Heart right ventricle (tissue), 16 donors: ENCODE data around the gene COL26A1. TPM values are rescaled to one million over a fixed set of nuclear protein-coding genes. Genes with fewer than 3 reads are reported as not detected.
"Not testable (repeated sequence)": the region's sequence is repeated elsewhere in the genome, so short reads cannot be mapped to it uniquely, and the experiment has no call there.

Experiments
- ATAC-seq, 8 donors: fragments of 200-7000 bp; cut with Tn5 transposase; one replicate each; pipeline ENCODE4 v1.9.1; 2020; ENCODE audit warnings: mild to moderate bottlenecking in 8 of 8, moderate library complexity in 8 of 8, moderate number of reproducible peaks in 1 of 8
- DNase-seq, 2 donors: peaks; one replicate each; pipeline ENCODE4 v3.0.0-alpha.2; 2020
- H3K27ac ChIP-seq, 10 donors: fragments of 200-600 bp; sonication (generic) in 2 of 10; one replicate each; pipeline versions ENCODE4 v1.5.0 to v1.8.0; 2020 to 2022; ENCODE audit warnings: mild to moderate bottlenecking in 3 of 10
- H3K27me3 ChIP-seq, 7 donors: fragments of 200-600 bp; one replicate each; pipeline ENCODE4 v1.8.0; 2021 to 2022; ENCODE audit warnings: mild to moderate bottlenecking in 2 of 7
- H3K36me3 ChIP-seq, 9 donors: fragments of 200-600 bp; sonication (generic) in 1 of 9; one replicate each; pipeline versions ENCODE4 v1.5.0 to v1.8.0; 2020 to 2022; ENCODE audit warnings: mild to moderate bottlenecking in 2 of 9
- H3K4me1 ChIP-seq, 9 donors: fragments of 200-600 bp; sonication (generic) in 1 of 9; one replicate each; pipeline versions ENCODE4 v1.5.0 to v1.8.0; 2020 to 2022; ENCODE audit warnings: mild to moderate bottlenecking in 4 of 9
- H3K4me3 ChIP-seq, 10 donors: fragments of 200-600 bp; sonication (generic) in 2 of 10; one replicate each; pipeline versions ENCODE4 v1.5.0 to v1.8.0; 2020 to 2022; ENCODE audit warnings: mild to moderate bottlenecking in 7 of 10, moderate library complexity in 2 of 10
- H3K9me3 ChIP-seq, 11 donors: fragments of 200-600 bp in 10 of 11; sonication (generic) in 2 of 11; one replicate each; pipeline versions ENCODE4 v1.5.0 to v1.8.0; 2013 to 2022; ENCODE audit warnings: mild to moderate bottlenecking in 2 of 11, control low read depth in 1 of 11, moderate library complexity in 1 of 11
- CTCF ChIP-seq, 9 donors: fragments of 200-600 bp; sonication (generic) in 2 of 9; IDR thresholded peaks; one replicate each; pipeline versions ENCODE4 v1.5.0 to v1.8.0; 2021 to 2022; ENCODE audit warnings: antibody characterized with exemption in 9 of 9, mild to moderate bottlenecking in 5 of 9, moderate library complexity in 1 of 9
- WGBS, 2 donors: extraction: QIAGEN DNeasy Blood & Tissue Kit; methylation state at CpG; one replicate each; pipeline ENCODE4 v1.1.7; 2013; ENCODE audit warnings: inconsistent platforms in 1 of 2; 5-methylcytosine and 5-hydroxymethylcytosine counted together
- intact Hi-C, 10 donors: fragments of 100-400 bp; cut with DNase I; formaldehyde crosslinking; loops; one replicate each; pipeline versions ENCODE4 v1.11.1 to v1.14.2; 2022
- polyA plus RNA-seq, 2 donors: library from polyadenylated mRNA; stranded (reverse); fragments of 200-250 nt; gene quantifications; one replicate each; pipeline ENCODE4 v1.2.3, GENCODE V29; 2013
- total RNA-seq, 10 donors: library from RNA; stranded (reverse); fragmentation: NEBNext Ultra II Directional in 3 of 10; extraction: Animal tissue kit (Norgen Biotek cat#: 25700) in 3 of 10; gene quantifications; one replicate each; pipeline versions ENCODE4 v1.2.1 to v1.2.4, GENCODE V29; 2021 to 2023
- donor health status: Arrhythmogenic right ventricular cardiomyopathy.
- donor health status: ischemic (EF 13 %, LVEDD 7.1; RV severe dilation, severe dysfunction).
- donor health status: healthy with polysubstance abuse.
- donor health status: DM: no; HTN: yes; CAD: no.
- donor health status: DM: no; HTN: no; CAD: no.
- donor health status: ischemic (EF 25% LVEDD 6.9; RV normal size, moderate dysfunction).
- donor health status: ischemic (EF 25% LVEDD 5.7; RV mildly dilated, moderate dysfunction).
- donor health status: healthy.
- donor health status: DM: yes; HTN: yes; CAD: no.
- donor health status: Ischemic cardiomyopathy.
- donor health status: ischemic (EF 35%, LVEDD 5.7; RV mildly dilated, moderate dysfunction).
- donor health status: nonischemic (EF 11% LVEDD 7.7; RV severe dilation, severe dysfunction).
- donor health status: DM: yes; HTN: yes; CAD: no.
- donor health status: PGD.
- donor health status: ischemic (EF 29% LVEDD 5.4; RV normal size, mild dysfunction).
- donor health status: nonischemic (EF 23%, LVEDD 6.1; RV moderate dilation, normal function).

COL26A1 gene
- total and polyA plus RNA-seq, 12 donors: 0.07 to 0.50 TPM; not detected in 10

GRCh38 chr7:101501351-101501750, 138.7 kb downstream of the COL26A1 start:
- no peak for TF ChIP-seq CTCF (IDR thresholded peaks at IDR 0.05)
- no peak for ATAC-seq
- 98 to 100% methylated on average over 2 of the region's 2 CpGs for WGBS, 2 donors
- Histone ChIP-seq H3K36me3 (no peaks in the 10 kb centered on the region), H3K9me3 (no peaks in the 10 kb centered on the region), H3K4me3 (no peak overlapping the region), H3K27ac (no peak overlapping the region), H3K27me3 (peaks cover 0 to 5% (median 0%) of the 10 kb centered on the region in 7 donors), H3K4me1 (no peaks in the 10 kb centered on the region)
- intact Hi-C loops: no loop called here
- no peak for DNase-seq

GRCh38 chr7:101502466-101503098, 139.9 kb downstream of the COL26A1 start:
- DNase-seq: no peak
- H3K4me3 ChIP-seq: no peak overlapping the region
- H3K4me1 ChIP-seq: no peaks in the 10 kb centered on the region
- no peak for TF ChIP-seq CTCF (IDR thresholded peaks at IDR 0.05)
- WGBS, 2 donors: 81 to 82% methylated on average over 9 of the region's 9 CpGs
- ATAC-seq: peak in 1 of 8 donors; percentile 24
- intact Hi-C loops: no loop called here
- H3K27ac ChIP-seq: no peak overlapping the region
- peaks cover 0 to 8% (median 5%) of the 10 kb centered on the region in 7 donors for H3K27me3 ChIP-seq
- H3K9me3 ChIP-seq: no peaks in the 10 kb centered on the region
- H3K36me3 ChIP-seq: no peaks in the 10 kb centered on the region

- intact Hi-C loops, H3K4me3 ChIP-seq, DNase-seq, ATAC-seq, H3K36me3 ChIP-seq, H3K9me3 ChIP-seq, H3K27ac ChIP-seq, H3K4me1 ChIP-seq: not testable (repeated sequence)
- H3K27me3 ChIP-seq: peaks cover 0 to 34% (median 27%) of the 10 kb centered on the region in 7 donors
- 85 to 89% methylated on average over 7 of the region's 7 CpGs for WGBS, 2 donors
Observed at GRCh38 chr7:101505510-101505909, 142.8 kb downstream of the COL26A1 start.

GRCh38 chr7:101506531-101506930, 143.9 kb downstream of the COL26A1 start:
- H3K4me3 ChIP-seq: no peak overlapping the region
- peaks cover 0 to 39% (median 33%) of the 10 kb centered on the region in 7 donors for H3K27me3 ChIP-seq
- H3K9me3 ChIP-seq: no peaks in the 10 kb centered on the region
- no peaks in the 10 kb centered on the region for H3K4me1 ChIP-seq
- no peak for ATAC-seq
- intact Hi-C loops: no loop called here
- no peaks in the 10 kb centered on the region for H3K36me3 ChIP-seq
- WGBS, 2 donors: 40 to 63% methylated on average over 5 of the region's 5 CpGs
- no peak for DNase-seq
- no peak overlapping the region for H3K27ac ChIP-seq
- no peak for TF ChIP-seq CTCF (IDR thresholded peaks at IDR 0.05)

GRCh38 chr7:101507327-101507726, 144.7 kb downstream of the COL26A1 start:
- H3K27ac ChIP-seq: no peak overlapping the region
- DNase-seq: no peak
- H3K36me3 ChIP-seq: no peaks in the 10 kb centered on the region
- H3K4me1 ChIP-seq: no peaks in the 10 kb centered on the region
- ATAC-seq: no peak
- peaks cover 0 to 47% (median 37%) of the 10 kb centered on the region in 7 donors for H3K27me3 ChIP-seq
- TF ChIP-seq CTCF (IDR thresholded peaks at IDR 0.05): no peak
- H3K9me3 ChIP-seq: no peaks in the 10 kb centered on the region
- intact Hi-C loops: no loop called here
- WGBS, 2 donors: 46 to 52% methylated on average over 6 of the region's 6 CpGs
- H3K4me3 ChIP-seq: no peak overlapping the region
